ENCODE measurements around the gene TENM4.

Gene TENM4

GRCh38 chr11:79400717-79401330, 40.0 kb downstream of the TENM4 start:
- TF ChIP-seq FOXP2 (optimal IDR thresholded peaks at IDR 0.05; ENCODE audit: borderline replicate concordance, extremely low read depth, extremely low read length, insufficient read depth) (no peak), SIN3A (IDR thresholded peaks at IDR 0.05; ENCODE audit: borderline replicate concordance, insufficient read depth, low read length) (no peak), POLR2AphosphoS5 (IDR thresholded peaks at IDR 0.05; ENCODE audit: low read depth, low read length) (no peak), TAF1 (IDR thresholded peaks at IDR 0.05; ENCODE audit: borderline replicate concordance, insufficient read depth, low read length) (no peak), REST (IDR thresholded peaks at IDR 0.05; ENCODE audit: insufficient read depth in 1 of 2, low read depth in 2 of 2, low read length in 2 of 2) (no peak)

GRCh38 chr11:79400206-79400605, 40.6 kb downstream of the TENM4 start:
- TF ChIP-seq POLR2AphosphoS5 (IDR thresholded peaks at IDR 0.05; ENCODE audit: low read depth, low read length): no peak
- TF ChIP-seq FOXP2 (optimal IDR thresholded peaks at IDR 0.05; ENCODE audit: borderline replicate concordance, extremely low read depth, extremely low read length, insufficient read depth): no peak
- TF ChIP-seq TAF1 (IDR thresholded peaks at IDR 0.05; ENCODE audit: borderline replicate concordance, insufficient read depth, low read length): no peak
- TF ChIP-seq SIN3A (IDR thresholded peaks at IDR 0.05; ENCODE audit: borderline replicate concordance, insufficient read depth, low read length): no peak
- no peak for TF ChIP-seq REST (IDR thresholded peaks at IDR 0.05; ENCODE audit: insufficient read depth in 1 of 2, low read depth in 2 of 2, low read length in 2 of 2)

GRCh38 chr11:79397252-79397651, 43.6 kb downstream of the TENM4 start:
- no peak for TF ChIP-seq SIN3A (IDR thresholded peaks at IDR 0.05; ENCODE audit: borderline replicate concordance, insufficient read depth, low read length)
- TF ChIP-seq REST (IDR thresholded peaks at IDR 0.05; ENCODE audit: insufficient read depth in 1 of 2, low read depth in 2 of 2, low read length in 2 of 2): no peak
- TF ChIP-seq TAF1 (IDR thresholded peaks at IDR 0.05; ENCODE audit: borderline replicate concordance, insufficient read depth, low read length): no peak
- no peak for TF ChIP-seq POLR2AphosphoS5 (IDR thresholded peaks at IDR 0.05; ENCODE audit: low read depth, low read length)
- TF ChIP-seq FOXP2 (optimal IDR thresholded peaks at IDR 0.05; ENCODE audit: borderline replicate concordance, extremely low read depth, extremely low read length, insufficient read depth): no peak

GRCh38 chr11:79396674-79397073, 44.2 kb downstream of the TENM4 start:
- TF ChIP-seq FOXP2 (optimal IDR thresholded peaks at IDR 0.05; ENCODE audit: borderline replicate concordance, extremely low read depth, extremely low read length, insufficient read depth) (no peak), TAF1 (IDR thresholded peaks at IDR 0.05; ENCODE audit: borderline replicate concordance, insufficient read depth, low read length) (no peak), SIN3A (IDR thresholded peaks at IDR 0.05; ENCODE audit: borderline replicate concordance, insufficient read depth, low read length) (no peak), REST (IDR thresholded peaks at IDR 0.05; ENCODE audit: insufficient read depth in 1 of 2, low read depth in 2 of 2, low read length in 2 of 2) (no peak), POLR2AphosphoS5 (IDR thresholded peaks at IDR 0.05; ENCODE audit: low read depth, low read length) (no peak)
